GM12878 (cell line): ENCODE results near the gene FERMT3. TPM values are rescaled to one million over a fixed set of nuclear protein-coding genes. Genes with fewer than 3 reads are reported as not detected.

Source experiments
- ATAC-seq: fragments of 200-7000 bp; cut with Tn5 transposase; 3 replicates; pipeline ENCODE4 v1.9.1; 2020; ENCODE audit warnings: mild to moderate bottlenecking, moderate library complexity
- BruUV-seq: library from RNA; stranded (reverse); fragments of 400-500 nt; replicated peaks from 2 replicates; lab custom pipeline; 2021; lab: Mats Ljungman, UMichigan
- CTCF ChIA-PET: fragments of 300-600 bp; sonication (Branson Sonifier 250); formaldehyde crosslinking; extraction: SDS; loops from one replicate; lab custom pipeline; 2021; ENCODE audit warnings: inconsistent platforms; lab: Yijun Ruan, JAX
- POLR2A ChIA-PET: fragments of 350-600 bp; formaldehyde crosslinking; extraction: SDS; loops from one replicate; lab custom pipeline; 2021; ENCODE audit warnings: inconsistent platforms; lab: Charles Lee
- RAD21 ChIA-PET: fragments of 300-600 bp; sonication (Branson Sonifier 250); formaldehyde crosslinking; loops from one replicate; lab custom pipeline; 2023; ENCODE audit warnings: antibody characterized with exemption; ENCODE audit not compliant: unreplicated experiment; lab: Charles Lee
- SMC1A ChIA-PET: fragments of 300-600 bp; sonication (Branson Sonifier 250); formaldehyde crosslinking; loops from one replicate; lab custom pipeline; 2023; ENCODE audit not compliant: unreplicated experiment, uncharacterized antibody; lab: Charles Lee
- DNase-seq: peaks from one replicate; pipeline ENCODE4 v3.0.0-alpha.2; 2011; ENCODE audit warnings: low read depth, low spot score
- FAIRE-seq: peaks from 3 replicates; lab custom pipeline; 2011; peaks lifted over from hg19 to GRCh38; lab: Jason Lieb, UNC
- H2AFZ ChIP-seq: 2 replicates; pipeline ENCODE4 v1.6.0; 2011; ENCODE audit warnings: low read depth, low read length, control low read depth; ENCODE audit not compliant: control insufficient read depth
- H3K27ac ChIP-seq: 2 replicates; pipeline ENCODE4 v1.5.1; 2011; ENCODE audit warnings: control low read depth; ENCODE audit not compliant: control insufficient read depth, insufficient read depth
- H3K27me3 ChIP-seq, 2 experiments: replicated peaks in 1 of 2; 2 replicates each; pipeline versions ENCODE4 v1.6.0 to v1.6.1; 2011; ENCODE audit warnings: low read length in 1 of 2; ENCODE audit not compliant: control insufficient read depth in 2 of 2, insufficient read depth in 2 of 2
- H3K36me3 ChIP-seq, 2 experiments: 2 replicates each; pipeline ENCODE4 v1.5.1; 2011; ENCODE audit warnings: low read length in 1 of 2; ENCODE audit not compliant: control insufficient read depth in 2 of 2, insufficient read depth in 2 of 2
- H3K4me1 ChIP-seq: 2 replicates; pipeline ENCODE4 v1.6.1; 2011; ENCODE audit warnings: mild to moderate bottlenecking, low read length, moderate library complexity, mixed read lengths; ENCODE audit not compliant: control insufficient read depth, insufficient read depth
- H3K4me2 ChIP-seq: 2 replicates; pipeline ENCODE4 v1.6.0; 2011; ENCODE audit warnings: control low read depth; ENCODE audit not compliant: control insufficient read depth, insufficient read depth
- H3K4me3 ChIP-seq: fragments of 200-600 bp; sonication (generic); 2 replicates; pipeline ENCODE4 v1.5.1; 2016
- H3K79me2 ChIP-seq: 2 replicates; pipeline ENCODE4 v1.6.0; 2011; ENCODE audit warnings: low read length; ENCODE audit not compliant: control insufficient read depth, insufficient read depth
- H3K9ac ChIP-seq: 2 replicates; pipeline ENCODE4 v1.8.0; 2011; ENCODE audit warnings: low read length, control low read depth, mixed read lengths; ENCODE audit not compliant: control insufficient read depth, insufficient read depth
- H3K9me3 ChIP-seq: replicated peaks from 3 replicates; pipeline ENCODE4 v1.5.1; 2011; ENCODE audit warnings: mild to moderate bottlenecking, low read length; ENCODE audit not compliant: control insufficient read depth, insufficient read depth
- H4K20me1 ChIP-seq: 2 replicates; pipeline ENCODE4 v1.6.0; 2011; ENCODE audit not compliant: control insufficient read depth, insufficient read depth
- BCL11A ChIP-seq: IDR thresholded peaks from 2 replicates; pipeline ENCODE4 v1.6.1; 2011; ENCODE audit warnings: low read depth, low read length
- MLLT1 ChIP-seq: fragments of 450-650 bp; IDR thresholded peaks from 2 replicates; pipeline ENCODE4 v1.6.1; 2016; ENCODE audit warnings: mild to moderate bottlenecking
- MTA3 ChIP-seq: IDR thresholded peaks from 2 replicates; pipeline ENCODE4 v1.6.1; 2012; ENCODE audit warnings: low read length, inconsistent platforms, borderline replicate concordance
- NR2C2 ChIP-seq: IDR thresholded peaks from 2 replicates; pipeline ENCODE4 v1.6.1; 2011; ENCODE audit warnings: borderline replicate concordance, low read depth; ENCODE audit not compliant: control insufficient read depth, insufficient read length
- POLR2A ChIP-seq: IDR thresholded peaks from 2 replicates; pipeline ENCODE4 v1.6.1; 2011; ENCODE audit warnings: low read depth, mild to moderate bottlenecking, low read length
- SPI1 ChIP-seq: IDR thresholded peaks from 2 replicates; pipeline ENCODE4 v1.6.1; 2011; ENCODE audit warnings: low read depth, mild to moderate bottlenecking, low read length, moderate library complexity, borderline replicate concordance; ENCODE audit not compliant: insufficient read depth
- WGBS: methylation state at CpG from one replicate; pipeline ENCODE4 v1.1.6; 2016; ENCODE audit warnings: low lambda C conversion rate; ENCODE audit not compliant: insufficient replicate concordance, insufficient coverage; ENCODE audit errors: missing lambda C conversion rate; 5-methylcytosine and 5-hydroxymethylcytosine counted together
- in situ Hi-C: fragments of 300-500 bp; cut with MboI; formaldehyde crosslinking; loops from 9 replicates; pipeline ENCODE4 v1.14.3; 2018; ENCODE audit warnings: mixed read lengths
- intact Hi-C: fragments of 100-400 bp; cut with micrococcal nuclease; formaldehyde crosslinking; loops from one replicate; pipeline ENCODE4 v1.14.2; 2022; ENCODE audit not compliant: unreplicated experiment
- polyA plus RNA-seq, 11 experiments: library from polyadenylated mRNA; depleted of rRNA in 4 of 11; unstranded in 6 of 11; stranded (reverse) in 5 of 11; fragments of >200 nt; fragmentation: Nextera tagmentation in 4 of 11; fragmentation: Illumina TruSeq in 1 of 11; extraction: Ambion mirVana in 4 of 11; extraction: Trizol in 1 of 11; gene quantifications; 1 replicate in 1 of 11; 2 replicates in 10 of 11; pipeline versions ENCODE4 v1.2.1 to v1.2.3, GENCODE V29; 2011 to 2016; ENCODE audit warnings: inconsistent platforms in 2 of 11, missing spikeins in 2 of 11, low read depth in 1 of 11
- total RNA-seq, 4 experiments: library from RNA; depleted of rRNA in 3 of 4; stranded (reverse); fragments of >200 nt in 3 of 4; fragmentation: Illumina TruSeq in 1 of 4; extraction: Trizol in 1 of 4; gene quantifications; 2 replicates each; pipeline versions ENCODE4 v1.2.1 to v1.2.3, GENCODE V29; 2013 to 2021

The FERMT3 gene
- total and polyA plus RNA-seq, 10 of the 15 experiments (the other 5 are each of a cell fraction or from before 2014, with no cell fraction given), result 2.0 to 211 (median 114) TPM

- peak overlapping the region; percentile 91 for H3K4me2 ChIP-seq
- H3K4me1 ChIP-seq, result peaks cover 18% of the 10 kb centered on the region
- FAIRE-seq, result no peak
- H3K36me3 ChIP-seq, result peaks cover 14 to 17% of the 10 kb centered on the region in 2 experiments
- ChIA-PET SMC1A (interaction anchor here (0.8 to 5.4 kb wide), 3 partner anchors 11 to 43 kb away, joined by 4 to 56 read pairs (median 5); partner anchors contain the start of gene FERMT3), POLR2A (interaction anchor here (0.5 to 9.7 kb wide), 7 partner anchors 9 to 1368 kb away, joined by 3 to 85 read pairs (median 6); partner anchors contain the start of genes ESRRA, FERMT3, FKBP2 and PPP1R14B), CTCF (interaction anchor here (0.6 to 5.0 kb wide), 4 partner anchors 18 to 106 kb away, joined by 4 to 59 read pairs (median 8); partner anchors contain the start of gene FERMT3), RAD21 (interaction anchor here (1.9 to 3.3 kb wide), 2 partner anchors 18 to 76 kb away, joined by 4 to 34 read pairs; partner anchors contain the start of gene FERMT3)
- intact Hi-C loops, result no loop called here
- BruUV-seq, result no TSS peak
- H3K27me3 ChIP-seq, result no peaks in the 10 kb centered on the region
- H3K9ac ChIP-seq, result peak overlapping the region; percentile 98
- no peak overlapping the region for H2AFZ ChIP-seq
- peaks cover 34% of the 10 kb centered on the region for H3K79me2 ChIP-seq
- H3K4me3 ChIP-seq, result peak overlapping the region; percentile 90
- DNase-seq, result no peak
- WGBS, result 48% methylated on average over 20 of the region's 22 CpGs
- peak; percentile 1; the same call in 2 of the 3 replicates for ATAC-seq
- H4K20me1 ChIP-seq, result no peaks in the 10 kb centered on the region
- TF ChIP-seq MLLT1, result no peak
- peak; percentile 22 for TF ChIP-seq POLR2A
- no peak for TF ChIP-seq BCL11A
- TF ChIP-seq MTA3, result peak; percentile 3; the same call in 1 of the 2 replicates
- no peak for TF ChIP-seq NR2C2
- TF ChIP-seq SPI1, result peak; percentile 33; the same call in 1 of the 2 replicates
- no peaks in the 10 kb centered on the region for H3K9me3 ChIP-seq
- H3K27ac ChIP-seq, result peak overlapping the region; percentile 96
- in situ Hi-C loops, result loop anchor here (25.0 kb wide), 1 partner anchor 1637 kb away; the partner anchor contains the start of genes CFL1, EFEMP2 and MUS81
These were observed 18.5 kb downstream of the FERMT3 start for GRCh38 chr11:64224891-64225607.
